Measurements from ENCODE around the gene NPBWR2.

NPBWR2 gene

DNA sequence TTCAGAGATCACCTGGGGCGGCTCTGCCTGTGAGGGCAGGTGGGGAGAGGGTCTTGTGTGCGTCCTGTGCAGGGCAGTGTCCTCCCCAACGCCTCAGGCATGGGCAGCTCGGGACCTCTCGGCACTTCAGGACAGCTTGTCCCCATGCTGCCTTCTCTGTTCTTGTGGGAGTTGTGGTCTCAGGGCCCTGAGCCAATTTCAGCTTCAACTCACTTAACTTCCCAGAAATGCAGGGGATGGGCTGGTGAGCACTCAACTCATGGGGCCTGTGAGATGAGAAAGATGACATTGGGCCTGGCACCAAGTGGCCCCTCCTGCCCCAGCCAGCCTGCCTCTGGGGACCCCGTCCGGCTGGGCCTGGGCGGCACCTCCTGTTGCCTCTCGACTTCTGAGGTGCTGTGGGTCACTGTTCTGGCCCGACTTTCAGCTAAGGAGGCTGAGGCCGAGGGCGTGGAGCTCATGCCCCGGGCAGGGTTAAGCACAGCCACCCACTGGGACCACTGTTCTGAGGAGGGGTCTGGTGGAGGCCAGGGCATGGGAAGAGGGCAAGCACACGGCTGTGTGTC lies 34.8 kb downstream of the NPBWR2 start:
- no peak for DNase-seq (ENCODE audit: low read depth in 2 of 2)

DNA sequence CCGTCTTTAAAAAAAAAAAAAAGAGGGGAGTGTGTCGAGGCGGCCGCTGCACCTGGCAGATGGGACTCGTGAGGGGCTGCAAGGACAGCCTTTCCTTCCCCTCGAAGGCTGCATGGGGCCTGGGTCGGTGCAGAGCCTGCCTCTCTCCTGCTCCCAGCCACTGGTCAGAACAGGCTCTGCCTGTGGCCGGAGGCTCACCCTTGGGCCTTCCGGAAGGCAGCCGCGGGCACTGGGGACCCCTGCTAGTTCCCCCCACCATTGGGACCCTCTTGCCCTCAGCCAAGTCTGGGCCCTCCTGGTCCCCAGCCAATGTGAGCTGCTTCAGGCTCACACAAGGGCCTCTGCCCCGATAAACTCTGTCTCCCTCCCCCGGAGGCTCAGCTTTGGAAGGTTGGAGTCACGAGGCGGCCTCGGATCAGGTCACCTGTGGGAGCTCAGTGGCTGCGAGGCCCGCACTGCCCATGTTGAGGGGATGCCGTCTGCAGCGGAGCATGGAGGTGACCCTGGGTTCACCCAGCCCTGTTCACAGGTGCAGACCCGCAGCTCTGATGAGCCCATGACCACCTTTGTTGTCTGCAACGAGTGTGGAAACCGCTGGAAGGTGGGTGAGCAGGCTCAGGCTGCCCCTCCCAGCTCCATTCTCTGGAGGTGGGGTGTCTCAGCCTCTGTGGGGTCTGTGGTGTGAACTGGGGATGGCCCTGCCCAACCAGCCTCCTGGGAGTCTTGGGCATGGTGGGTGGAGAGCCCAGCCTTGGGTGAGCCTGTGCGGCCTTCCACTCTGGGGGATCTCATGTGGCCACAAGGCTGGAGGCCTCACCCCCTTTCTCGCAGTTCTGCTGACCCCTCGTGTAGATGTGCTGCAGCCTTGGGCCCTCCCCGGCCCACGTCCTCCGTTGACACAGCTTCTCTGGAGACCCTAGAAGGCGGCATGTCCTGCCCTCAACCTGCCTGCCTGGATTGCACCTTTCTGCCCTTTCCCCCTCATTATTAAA lies 35.7 kb downstream of the NPBWR2 start:
- DNase-seq (ENCODE audit: low read depth in 2 of 2) = no peak

- no peak for DNase-seq (ENCODE audit: low read depth in 2 of 2)
These were observed 36.9 kb downstream of the NPBWR2 start for GRCh38 chr20:64070244-64070993.

DNA sequence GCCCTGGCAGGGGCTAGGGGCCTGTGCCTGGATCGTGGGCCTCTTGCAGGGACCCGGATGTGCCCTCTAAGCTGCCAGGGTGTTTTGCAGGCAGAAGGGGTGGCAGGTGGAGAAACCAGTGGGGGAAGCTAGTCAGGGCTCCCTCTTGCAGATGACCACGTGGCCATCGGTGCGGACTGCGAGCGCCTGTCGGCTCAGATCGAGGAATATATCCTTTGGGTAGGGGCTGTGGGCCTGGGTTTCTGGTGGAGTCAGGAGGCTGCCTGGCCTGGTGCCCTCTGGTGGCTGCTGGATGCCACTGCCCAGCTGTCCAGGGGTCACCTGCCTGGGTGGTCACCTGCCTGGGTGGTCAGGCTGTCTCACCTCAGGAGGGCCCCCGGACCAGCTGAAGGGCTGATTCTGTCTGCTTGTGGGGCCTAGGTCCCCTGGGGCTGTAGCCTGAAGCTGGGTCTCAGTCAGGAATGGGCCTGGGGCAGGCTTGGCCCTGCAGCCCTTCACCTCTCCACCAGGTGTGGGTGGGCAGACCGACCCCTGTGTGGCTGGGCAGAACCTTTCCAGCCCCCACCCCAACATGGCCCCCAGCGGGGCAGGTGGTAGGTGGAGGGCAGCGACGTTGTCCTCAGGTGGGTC lies 37.6 kb downstream of the NPBWR2 start:
- no peak for DNase-seq (ENCODE audit: low read depth in 2 of 2)

DNA sequence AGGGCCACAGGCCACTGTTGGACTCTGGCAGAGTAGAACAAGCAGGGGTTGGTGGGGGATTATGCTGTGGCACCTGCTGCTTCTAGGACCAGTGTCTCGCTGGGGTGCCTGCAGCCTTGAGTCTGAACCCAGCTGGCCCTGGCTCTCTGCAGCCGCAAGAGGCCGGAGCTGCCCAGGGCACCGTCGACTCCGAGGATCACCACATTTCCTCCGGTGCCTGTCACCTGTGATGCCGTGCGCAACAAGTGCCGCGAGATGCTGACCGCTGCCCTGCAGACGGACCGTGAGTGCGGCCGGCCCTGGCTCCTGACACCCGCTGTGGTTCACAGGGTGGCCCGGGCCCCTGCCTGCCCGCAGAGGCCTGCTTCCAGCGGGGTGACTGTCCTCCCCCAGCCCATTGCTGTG lies 38.2 kb downstream of the NPBWR2 start:
- no peak for DNase-seq (ENCODE audit: low read depth in 2 of 2)

- no peak for DNase-seq (ENCODE audit: low read depth in 2 of 2)
These were observed 38.8 kb downstream of the NPBWR2 start for GRCh38 chr20:64068386-64069208.

GRCh38 chr20:64067733-64068307 lies 39.5 kb downstream of the NPBWR2 start:
- DNase-seq (ENCODE audit: low read depth in 2 of 2) = no peak

GRCh38 chr20:64067005-64067632 lies 40.2 kb downstream of the NPBWR2 start:
- no peak for DNase-seq (ENCODE audit: low read depth in 2 of 2)

DNA sequence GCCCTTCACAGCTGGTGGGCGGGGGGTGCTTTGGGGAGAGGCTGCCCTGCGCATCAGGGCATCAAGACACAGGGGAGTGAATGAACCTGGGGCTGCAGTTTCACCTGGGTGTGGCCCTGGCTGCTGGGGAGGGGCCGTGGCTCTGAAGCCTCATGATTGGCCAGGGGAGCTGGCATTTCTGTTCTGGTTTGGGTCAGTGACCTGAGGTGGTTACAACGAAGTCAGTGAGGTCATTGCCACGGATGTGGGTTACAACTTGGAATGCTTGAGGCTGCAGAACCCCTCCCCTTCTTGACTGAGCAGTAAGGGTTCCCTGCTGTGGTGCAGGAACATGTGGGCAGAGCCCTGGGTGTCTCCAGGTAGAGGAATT lies 41.4 kb downstream of the NPBWR2 start:
- DNase-seq (ENCODE audit: low read depth in 2 of 2) = peak in 1 of 2 donors; percentile 24

- DNase-seq (ENCODE audit: low read depth in 2 of 2) = no peak
These were observed 42.0 kb downstream of the NPBWR2 start for GRCh38 chr20:64065062-64065973.

- no peak for DNase-seq (ENCODE audit: low read depth in 2 of 2)
These were observed 43.1 kb downstream of the NPBWR2 start for GRCh38 chr20:64064145-64064698.

GRCh38 chr20:64063389-64064144 lies 43.8 kb downstream of the NPBWR2 start:
- DNase-seq (ENCODE audit: low read depth in 2 of 2) = no peak

- peak; percentile 88 for DNase-seq (ENCODE audit: low read depth in 2 of 2)
These were observed 44.6 kb downstream of the NPBWR2 start, which contains the start of gene TCEA2 for GRCh38 chr20:64062596-64063388. TSS of gene TCEA2 (plus strand) at chr20:64063198. CDS start at chr20:64063313, 115 bp downstream.

DNA sequence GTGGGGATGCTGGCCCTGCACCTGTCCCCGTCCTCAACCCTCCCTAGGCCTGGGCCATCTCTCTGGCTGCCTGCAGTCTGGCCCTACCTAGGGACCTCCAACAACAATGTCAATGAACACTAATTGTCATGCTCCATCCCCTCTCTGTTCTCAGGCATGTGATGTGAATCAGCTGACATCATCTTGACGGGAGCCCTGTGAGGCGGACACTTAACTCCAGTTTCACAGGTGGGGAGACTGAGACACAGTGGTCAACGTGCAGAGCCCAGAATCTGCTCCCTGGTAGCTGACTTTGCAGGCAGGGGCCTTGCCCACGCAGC lies 45.1 kb downstream of the NPBWR2 start:
- no peak for DNase-seq (ENCODE audit: low read depth in 2 of 2)

- no peak for DNase-seq (ENCODE audit: low read depth in 2 of 2)
These were observed 48.8 kb downstream of the NPBWR2 start for GRCh38 chr20:64058536-64058935.

- DNase-seq (ENCODE audit: low read depth in 2 of 2) = peak; percentile 58 to 67
These were observed 49.5 kb downstream of the NPBWR2 start for GRCh38 chr20:64057628-64058498.

Measured in stimulated activated CD8-positive, alpha-beta memory T cell treated with anti-CD3 and anti-CD28 coated beads, Interleukin-15, amount 100 ng/mL, for 4 hours (primary cell).